H1 (cell line): ENCODE data around the gene HS1BP3. TPM values are rescaled to one million over a fixed set of nuclear protein-coding genes. Genes with fewer than 3 reads are reported as not detected.

Source experiments
- CTCF ChIA-PET: fragments of 300-600 bp; sonication (Branson Sonifier 250); formaldehyde crosslinking; loops from one replicate; lab custom pipeline; 2021; ENCODE audit not compliant: partially characterized antibody; lab: Charles Lee
- POLR2A ChIA-PET: fragments of 300-600 bp; sonication (Branson Sonifier 250); formaldehyde crosslinking; loops from one replicate; lab custom pipeline; 2021; ENCODE audit warnings: inconsistent platforms; ENCODE audit not compliant: partially characterized antibody; lab: Charles Lee
- DNase-seq, 2 experiments: peaks; one replicate each; pipeline versions ENCODE4 v3.0.0 to v3.0.0-alpha.2; 2010 to 2022; ENCODE audit warnings: low spot score in 2 of 2, low read depth in 1 of 2, mixed read lengths in 1 of 2
- FAIRE-seq: peaks from 2 replicates; lab custom pipeline; 2011; peaks lifted over from hg19 to GRCh38; lab: Jason Lieb, UNC
- H2AFZ ChIP-seq: 2 replicates; pipeline ENCODE4 v1.8.1; 2012; ENCODE audit warnings: low read length, inconsistent platforms
- H2AK5ac ChIP-seq: 2 replicates; pipeline ENCODE4 v1.6.1; 2013; ENCODE audit warnings: low read depth, low read length
- H2BK120ac ChIP-seq: replicated peaks from 2 replicates; pipeline ENCODE3; 2013; ENCODE audit warnings: low read depth, low read length, inconsistent platforms
- H2BK12ac ChIP-seq: 2 replicates; pipeline ENCODE4 v1.6.1; 2013; ENCODE audit warnings: low read depth, low read length
- H2BK15ac ChIP-seq: 2 replicates; pipeline ENCODE4 v1.6.1; 2013; ENCODE audit warnings: low read length
- H2BK20ac ChIP-seq: 2 replicates; pipeline ENCODE4 v1.6.1; 2013; ENCODE audit warnings: low read length
- H2BK5ac ChIP-seq: 2 replicates; pipeline ENCODE4 v1.6.1; 2013; ENCODE audit warnings: low read depth, low read length
- H3K14ac ChIP-seq: 2 replicates; pipeline ENCODE4 v1.6.1; 2013; ENCODE audit warnings: inconsistent platforms; ENCODE audit not compliant: insufficient read length
- H3K18ac ChIP-seq: 2 replicates; pipeline ENCODE4 v1.6.1; 2013; ENCODE audit warnings: low read length; ENCODE audit errors: extremely low read depth
- H3K23ac ChIP-seq: 2 replicates; pipeline ENCODE4 v1.6.1; 2013; ENCODE audit warnings: inconsistent platforms; ENCODE audit not compliant: insufficient read length
- H3K23me2 ChIP-seq: 2 replicates; pipeline ENCODE4 v1.6.1; 2013; ENCODE audit warnings: low read depth, low read length
- H3K27ac ChIP-seq: 2 replicates; pipeline ENCODE4 v1.6.1; 2011; ENCODE audit warnings: low read depth, low read length, inconsistent platforms
- H3K27me3 ChIP-seq, 4 experiments: replicated peaks in 1 of 4; 1 replicate in 1 of 4; 2 replicates in 3 of 4; pipeline versions ENCODE4 v1.6.1 to v1.8.1; 2011 to 2013; ENCODE audit warnings: low read length in 3 of 4, mild to moderate bottlenecking in 3 of 4, inconsistent platforms in 2 of 4, mixed read lengths in 2 of 4, moderate library complexity in 1 of 4; ENCODE audit not compliant: control insufficient read depth in 3 of 4, insufficient read depth in 3 of 4; ENCODE audit errors: extremely low read depth in 1 of 4
- H3K36me3 ChIP-seq, 4 experiments: 2 replicates each; pipeline versions ENCODE4 v1.6.1 to v1.8.1; 2011 to 2013; ENCODE audit warnings: mild to moderate bottlenecking in 4 of 4, low read length in 3 of 4, moderate library complexity in 2 of 4, control low read depth in 1 of 4, inconsistent platforms in 1 of 4; ENCODE audit not compliant: insufficient read depth in 4 of 4, control insufficient read depth in 2 of 4
- H3K4ac ChIP-seq: replicated peaks from 2 replicates; pipeline ENCODE3; 2013; ENCODE audit warnings: low read length, low read depth, mixed read lengths, inconsistent platforms; ENCODE audit not compliant: insufficient read length
- H3K4me1 ChIP-seq, 4 experiments: replicated peaks in 1 of 4; 1 replicate in 1 of 4; 2 replicates in 3 of 4; pipeline versions ENCODE4 v1.6.1 to v1.8.1; 2011 to 2013; ENCODE audit warnings: low read length in 3 of 4, inconsistent platforms in 2 of 4, mixed read lengths in 1 of 4; ENCODE audit not compliant: insufficient read depth in 4 of 4, control insufficient read depth in 3 of 4
- H3K4me2 ChIP-seq, 2 experiments: 2 replicates each; pipeline versions ENCODE4 v1.6.1 to v1.8.1; 2011 to 2013; ENCODE audit warnings: low read depth in 2 of 2, low read length in 2 of 2, control low read depth in 1 of 2, inconsistent platforms in 1 of 2, mild to moderate bottlenecking in 1 of 2; ENCODE audit not compliant: insufficient read depth in 1 of 2
- H3K4me3 ChIP-seq, 4 experiments: fragments of 200-600, 300-600 bp in 1 of 4; sonication (generic), shearing (Covaris generic), sonication (Bioruptor Twin) in 1 of 4; 2 replicates each; pipeline versions ENCODE4 v1.5.1 to v1.8.1; 2011 to 2016; ENCODE audit warnings: low read length in 4 of 4, low read depth in 3 of 4, control low read depth in 2 of 4, inconsistent platforms in 2 of 4, mild to moderate bottlenecking in 2 of 4, mixed read lengths in 1 of 4, moderate library complexity in 1 of 4; ENCODE audit not compliant: insufficient read depth in 2 of 4; ENCODE audit errors: extremely low read depth in 1 of 4
- H3K56ac ChIP-seq: replicated peaks from 2 replicates; pipeline ENCODE3; 2013; ENCODE audit warnings: low read depth, mild to moderate bottlenecking, mixed read lengths, low read length, inconsistent platforms; ENCODE audit not compliant: insufficient read length
- H3K79me1 ChIP-seq: 2 replicates; pipeline ENCODE4 v1.6.1; 2013; ENCODE audit warnings: low read depth, low read length, control low read depth
- H3K79me2 ChIP-seq, 2 experiments: 2 replicates each; pipeline versions ENCODE4 v1.6.1 to v1.8.1; 2012 to 2013; ENCODE audit warnings: low read length in 2 of 2, mild to moderate bottlenecking in 2 of 2, inconsistent platforms in 1 of 2; ENCODE audit not compliant: insufficient read depth in 2 of 2, control insufficient read depth in 1 of 2
- H3K9ac ChIP-seq, 4 experiments: replicated peaks in 1 of 4; 1 replicate in 1 of 4; 2 replicates in 3 of 4; pipeline versions ENCODE4 v1.6.1 to v1.8.1; 2011 to 2013; ENCODE audit warnings: low read depth in 3 of 4, low read length in 3 of 4, control low read depth in 2 of 4, mild to moderate bottlenecking in 2 of 4, moderate library complexity in 2 of 4, inconsistent platforms in 1 of 4; ENCODE audit errors: extremely low read depth in 1 of 4
- H3K9me3 ChIP-seq, 2 experiments: 2 replicates each; pipeline versions ENCODE4 v1.6.1 to v1.8.1; 2012 to 2013; ENCODE audit warnings: mild to moderate bottlenecking in 2 of 2, moderate library complexity in 2 of 2, control low read depth in 1 of 2, inconsistent platforms in 1 of 2, low read depth in 1 of 2, low read length in 1 of 2, mixed read lengths in 1 of 2; ENCODE audit not compliant: insufficient read depth in 2 of 2
- H4K20me1 ChIP-seq, 2 experiments: replicated peaks in 1 of 2; 2 replicates each; pipeline versions ENCODE3 to v1.8.1; 2011 to 2013; ENCODE audit warnings: inconsistent platforms in 2 of 2, low read length in 2 of 2, mild to moderate bottlenecking in 1 of 2; ENCODE audit not compliant: insufficient read depth in 2 of 2, control insufficient read depth in 1 of 2
- H4K5ac ChIP-seq: 2 replicates; pipeline ENCODE4 v1.6.1; 2013; ENCODE audit warnings: low read length, low read depth, mixed read lengths, inconsistent platforms; ENCODE audit not compliant: insufficient read length
- H4K8ac ChIP-seq: 2 replicates; pipeline ENCODE4 v1.8.0; 2013; ENCODE audit warnings: mild to moderate bottlenecking, moderate library complexity, low read length, inconsistent platforms; ENCODE audit not compliant: insufficient read depth; ENCODE audit errors: extremely low read depth
- H4K91ac ChIP-seq: replicated peaks from 2 replicates; pipeline ENCODE3; 2013; ENCODE audit warnings: low read length, mixed read lengths, inconsistent platforms; ENCODE audit not compliant: insufficient read length
- BRCA1 ChIP-seq: IDR thresholded peaks from 2 replicates; pipeline ENCODE4 v1.6.1; 2012; ENCODE audit warnings: low read depth, low read length, improper control_type of control experiment
- FOSL1 ChIP-seq: IDR thresholded peaks from 2 replicates; pipeline ENCODE4 v1.6.1; 2011; ENCODE audit warnings: mild to moderate bottlenecking, low read depth, low read length, moderate library complexity; ENCODE audit not compliant: insufficient read depth
- WGBS, 2 experiments: shearing (Covaris generic) in 1 of 2; methylation state at CpG; one replicate each; pipeline versions ENCODE4 v1.1.6 to v1.1.7; 2013 to 2015; ENCODE audit warnings: low lambda C conversion rate in 2 of 2, mixed read lengths in 2 of 2, inconsistent platforms in 1 of 2, low coverage in 1 of 2, missing lambda C conversion rate in 1 of 2; ENCODE audit not compliant: insufficient replicate concordance in 2 of 2, insufficient coverage in 1 of 2, insufficient read length in 1 of 2; ENCODE audit errors: extremely low coverage in 1 of 2, missing lambda C conversion rate in 1 of 2; 5-methylcytosine and 5-hydroxymethylcytosine counted together
- polyA plus RNA-seq, 7 experiments: library from polyadenylated mRNA; depleted of rRNA in 3 of 7; stranded (reverse) in 5 of 7; unstranded in 2 of 7; fragments of >200 nt in 5 of 7; fragments of 200-250 nt in 2 of 7; gene quantifications; 1 replicate in 5 of 7; 2 replicates in 1 of 7; 4 replicates in 1 of 7; pipeline versions ENCODE4 v1.2.1 to v1.2.3, GENCODE V29; 2011 to 2013; ENCODE audit warnings: missing spikeins in 2 of 7, mixed read lengths in 2 of 7
- total RNA-seq: library from RNA; stranded (reverse); fragmentation: NEBNext Ultra II Directional; extraction: Animal tissue kit (Norgen Biotek cat#: 25700); gene quantifications from 2 replicates; pipeline ENCODE4 v1.2.1, GENCODE V29; 2021

The HS1BP3 gene
- total and polyA plus RNA-seq, 2 of the 8 experiments (the other 6 are each of a cell fraction or from before 2014, with no cell fraction given) = 11.1 to 11.3 TPM

DNA sequence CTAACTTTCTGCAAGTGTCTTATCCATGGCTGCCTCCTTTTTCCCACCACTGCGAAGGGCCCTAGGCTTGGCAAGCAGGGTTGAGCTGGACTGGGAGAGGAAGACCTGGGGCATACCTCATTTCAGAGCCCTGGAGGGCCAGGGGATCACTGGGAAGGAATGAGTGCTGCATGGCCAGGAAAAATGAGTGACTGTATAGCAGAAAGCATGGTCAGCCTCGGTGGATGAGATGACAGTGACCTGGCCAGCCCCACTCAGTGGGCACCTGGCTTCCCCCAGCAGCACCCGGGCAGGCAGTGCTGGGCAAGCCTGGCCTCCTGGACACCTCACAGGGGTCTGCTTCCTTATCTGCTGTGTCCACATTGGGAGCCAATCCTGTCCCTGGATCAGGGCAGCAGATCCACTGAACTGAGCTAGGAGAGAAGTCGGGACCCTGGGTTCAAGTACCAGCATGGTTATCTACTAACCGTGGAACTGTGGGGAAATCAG lies 76.4 kb downstream of the HS1BP3 start:
- H3K4me2 ChIP-seq = no peak overlapping the region
- no peaks in the 10 kb centered on the region; a peak in 1 of 7 replicates for H3K4me1 ChIP-seq
- H2AFZ ChIP-seq = no peak overlapping the region
- H2BK120ac ChIP-seq = no peak overlapping the region
- no peak for DNase-seq
- H4K8ac ChIP-seq = no peak overlapping the region
- no peak overlapping the region for H3K56ac ChIP-seq
- H2BK15ac ChIP-seq = no peak overlapping the region
- no peak overlapping the region for H3K4me3 ChIP-seq
- no peak overlapping the region for H4K91ac ChIP-seq
- H4K5ac ChIP-seq = no peak overlapping the region
- H3K9ac ChIP-seq = no peak overlapping the region
- no peaks in the 10 kb centered on the region; a peak in 1 of 7 replicates for H3K27me3 ChIP-seq
- H2BK12ac ChIP-seq = no peak overlapping the region
- H3K23ac ChIP-seq = no peak overlapping the region
- ChIA-PET POLR2A (interaction anchor here (1.0 to 1.1 kb wide), 2 partner anchors 22 to 34 kb away, joined by 3 read pairs; no protein-coding TSS in a partner anchor), CTCF (interaction anchor here (0.9 to 1.8 kb wide), 7 partner anchors 10 to 196 kb away, joined by 3 to 7 read pairs (median 3); no protein-coding TSS in a partner anchor)
- TF ChIP-seq BRCA1 = no peak
- no peak for TF ChIP-seq FOSL1
- H3K79me1 ChIP-seq = no peaks in the 10 kb centered on the region
- no peaks in the 10 kb centered on the region for H4K20me1 ChIP-seq
- no peaks in the 10 kb centered on the region for H3K23me2 ChIP-seq
- no peak overlapping the region for H2AK5ac ChIP-seq
- no peak overlapping the region for H3K18ac ChIP-seq
- no peak for FAIRE-seq
- H3K79me2 ChIP-seq = no peaks in the 10 kb centered on the region
- H3K36me3 ChIP-seq = no peaks in the 10 kb centered on the region
- H3K14ac ChIP-seq = no peak overlapping the region
- H2BK20ac ChIP-seq = no peak overlapping the region; the same call in 1 of the 2 replicates
- no peak overlapping the region for H3K27ac ChIP-seq
- H2BK5ac ChIP-seq = no peak overlapping the region
- H3K4ac ChIP-seq = no peak overlapping the region
- no peaks in the 10 kb centered on the region for H3K9me3 ChIP-seq
- 92% methylated on average over 5 of the region's 5 CpGs; no CpG with 5 or more reads in 1 of the 2 experiments for WGBS, 2 experiments
